HG02571 (cell line): ENCODE data around the gene C16orf78.

Source experiments
- ATAC-seq: cut with Tn5 transposase; IDR thresholded peaks from one replicate; pipeline ENCODE4 v1.9.1; 2021; ENCODE audit warnings: mild to moderate bottlenecking, moderate library complexity; ENCODE audit not compliant: unreplicated experiment

Gene C16orf78

GRCh38 chr16:49373504-49373903, at the start of gene C16orf78:
Gene C16orf78 (plus strand): TSS chr16:49373804. CDS start chr16:49373940, 136 bp downstream.
- ATAC-seq = no peak

- ATAC-seq = no peak
These were observed 48.9 kb upstream of the C16orf78 start for GRCh38 chr16:49324703-49325102.

- no peak for ATAC-seq
These were observed 46.1 kb upstream of the C16orf78 start for GRCh38 chr16:49327466-49327865.

GRCh38 chr16:49328325-49328724, 45.3 kb upstream of the C16orf78 start:
- no peak for ATAC-seq

GRCh38 chr16:49330562-49331201, 42.9 kb upstream of the C16orf78 start:
- no peak for ATAC-seq

GRCh38 chr16:49332589-49333258, 40.9 kb upstream of the C16orf78 start:
- ATAC-seq = no peak

- no peak for ATAC-seq
These were observed 40.4 kb upstream of the C16orf78 start for GRCh38 chr16:49333259-49333597.

GRCh38 chr16:49335828-49336227, 37.8 kb upstream of the C16orf78 start:
- ATAC-seq = no peak

GRCh38 chr16:49336581-49336980, 37.0 kb upstream of the C16orf78 start:
- ATAC-seq = no peak

GRCh38 chr16:49337814-49338350, 35.7 kb upstream of the C16orf78 start:
- no peak for ATAC-seq

GRCh38 chr16:49338611-49339265, 34.9 kb upstream of the C16orf78 start:
- no peak for ATAC-seq

- ATAC-seq = no peak
These were observed 33.1 kb upstream of the C16orf78 start for GRCh38 chr16:49340466-49340865.

- ATAC-seq = no peak
These were observed 31.9 kb upstream of the C16orf78 start for GRCh38 chr16:49341706-49342105.

- no peak for ATAC-seq
These were observed 31.0 kb upstream of the C16orf78 start for GRCh38 chr16:49342336-49343265.

GRCh38 chr16:49343291-49343690, 30.3 kb upstream of the C16orf78 start:
- ATAC-seq = no peak

- ATAC-seq = no peak
These were observed 29.2 kb upstream of the C16orf78 start for GRCh38 chr16:49344401-49344800.

GRCh38 chr16:49345829-49346228, 27.8 kb upstream of the C16orf78 start:
- no peak for ATAC-seq

GRCh38 chr16:49346459-49346858, 27.1 kb upstream of the C16orf78 start:
- no peak for ATAC-seq

GRCh38 chr16:49347476-49347875, 26.1 kb upstream of the C16orf78 start:
- ATAC-seq = no peak

- no peak for ATAC-seq
These were observed 25.0 kb upstream of the C16orf78 start for GRCh38 chr16:49348408-49349176.
